Measurements from ENCODE around the gene DOCK1. TPM values are rescaled to one million over a fixed set of nuclear protein-coding genes. Genes with fewer than 3 reads are reported as not detected.

DOCK1 gene
- total RNA-seq, 2 experiments from 2014 or later = 0.05 TPM; not detected in 1

DNA sequence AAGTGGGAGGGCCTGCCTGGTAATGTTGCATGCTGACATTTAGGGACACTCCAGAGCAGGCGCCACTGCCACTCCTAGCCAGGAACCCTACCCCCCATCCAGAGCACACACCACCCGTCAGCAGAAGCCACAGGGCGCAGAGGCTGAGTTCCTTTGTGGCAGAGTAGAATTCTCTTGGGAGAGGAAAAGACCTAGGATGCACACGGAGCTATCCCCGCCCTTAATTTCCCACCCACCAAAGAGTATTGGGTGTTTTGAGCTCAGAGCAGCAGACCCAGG is 291.9 kb downstream of the DOCK1 start:
- DNase-seq = no peak
- Mint-ChIP-seq H3K9me3 (no peaks in the 10 kb centered on the region), H3K4me3 (no peak overlapping the region), H3K4me1 (no peaks in the 10 kb centered on the region), H3K27ac (no peak overlapping the region), H3K27me3 (peaks cover 44% of the 10 kb centered on the region), H3K36me3 (ENCODE audit: low read depth) (no peaks in the 10 kb centered on the region)
- ChIA-PET CTCF (no interaction called here), POLR2A (no interaction called here)

- no peak for DNase-seq
- Mint-ChIP-seq H3K4me3 (no peak overlapping the region), H3K27ac (no peak overlapping the region), H3K27me3 (peaks cover 39% of the 10 kb centered on the region), H3K4me1 (no peaks in the 10 kb centered on the region), H3K9me3 (no peaks in the 10 kb centered on the region), H3K36me3 (ENCODE audit: low read depth) (no peaks in the 10 kb centered on the region)
- POLR2A ChIA-PET = no interaction called here
- CTCF ChIA-PET = no interaction called here
Measured at GRCh38 chr10:127198307-127198706, 293.1 kb downstream of the DOCK1 start.

DNA sequence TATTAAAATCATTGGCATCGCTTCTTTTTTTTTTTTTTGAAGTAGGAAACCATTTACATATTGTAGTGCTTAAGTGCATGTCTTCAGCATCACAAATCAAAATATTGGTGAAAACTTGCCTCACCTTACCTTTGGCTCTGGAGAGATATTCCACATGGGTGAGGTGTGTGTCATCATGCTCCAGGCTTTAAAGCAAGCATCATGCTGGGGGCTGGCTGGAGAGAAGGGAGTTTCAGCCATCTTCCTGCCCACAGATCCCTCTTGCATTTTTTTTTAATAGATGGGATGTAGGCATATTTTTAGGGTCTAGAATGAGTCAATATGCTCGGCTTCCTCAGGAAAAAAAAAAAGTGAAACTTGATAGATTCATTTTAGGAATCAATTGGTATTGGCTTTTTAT is 293.5 kb downstream of the DOCK1 start:
- Mint-ChIP-seq H3K36me3 (ENCODE audit: low read depth) (no peaks in the 10 kb centered on the region), H3K4me3 (no peak overlapping the region), H3K27me3 (peaks cover 34% of the 10 kb centered on the region), H3K9me3 (no peaks in the 10 kb centered on the region), H3K27ac (no peak overlapping the region), H3K4me1 (no peaks in the 10 kb centered on the region)
- DNase-seq = no peak
- POLR2A ChIA-PET = no interaction called here
- CTCF ChIA-PET = interaction anchor here (0.6 kb wide), 1 partner anchor 57 kb away, joined by 4 read pairs; no protein-coding TSS in a partner anchor

DNA sequence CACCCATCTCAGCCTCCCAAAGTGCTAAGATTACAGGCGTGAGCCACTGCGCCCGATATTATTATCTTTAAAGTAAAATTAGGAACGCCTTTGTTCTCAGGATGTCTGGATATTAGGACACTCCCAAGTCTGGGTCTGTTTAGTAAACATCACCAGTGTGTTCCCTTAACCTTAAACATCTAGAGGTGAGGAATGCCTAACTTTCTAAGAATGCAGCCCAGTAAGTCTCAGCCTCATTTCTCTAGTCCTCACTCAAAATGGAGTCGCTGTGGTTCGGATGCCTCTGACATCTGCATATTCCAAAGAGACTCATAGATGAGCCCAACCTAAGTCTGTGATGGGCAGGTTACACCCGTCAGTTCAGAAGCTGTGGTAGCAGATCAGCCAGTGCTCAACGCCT is 295.4 kb downstream of the DOCK1 start:
- CTCF ChIA-PET = no interaction called here
- Mint-ChIP-seq H3K4me3 (no peak overlapping the region), H3K9me3 (no peaks in the 10 kb centered on the region), H3K27ac (no peak overlapping the region), H3K4me1 (no peaks in the 10 kb centered on the region), H3K27me3 (peaks cover 19% of the 10 kb centered on the region), H3K36me3 (ENCODE audit: low read depth) (no peaks in the 10 kb centered on the region)
- POLR2A ChIA-PET = no interaction called here
- no peak for DNase-seq

GRCh38 chr10:127203067-127203466 is 297.8 kb downstream of the DOCK1 start:
- CTCF ChIA-PET = interaction anchor here (0.6 kb wide), 1 partner anchor 59 kb away, joined by 3 read pairs; no protein-coding TSS in a partner anchor
- H3K27ac Mint-ChIP-seq = no peak overlapping the region
- H3K36me3 Mint-ChIP-seq (ENCODE audit: low read depth) = no peaks in the 10 kb centered on the region
- POLR2A ChIA-PET = no interaction called here
- H3K27me3 Mint-ChIP-seq = peaks cover 7% of the 10 kb centered on the region
- DNase-seq = no peak
- no peaks in the 10 kb centered on the region for H3K9me3 Mint-ChIP-seq
- no peaks in the 10 kb centered on the region for H3K4me1 Mint-ChIP-seq
- no peak overlapping the region for H3K4me3 Mint-ChIP-seq

DNA sequence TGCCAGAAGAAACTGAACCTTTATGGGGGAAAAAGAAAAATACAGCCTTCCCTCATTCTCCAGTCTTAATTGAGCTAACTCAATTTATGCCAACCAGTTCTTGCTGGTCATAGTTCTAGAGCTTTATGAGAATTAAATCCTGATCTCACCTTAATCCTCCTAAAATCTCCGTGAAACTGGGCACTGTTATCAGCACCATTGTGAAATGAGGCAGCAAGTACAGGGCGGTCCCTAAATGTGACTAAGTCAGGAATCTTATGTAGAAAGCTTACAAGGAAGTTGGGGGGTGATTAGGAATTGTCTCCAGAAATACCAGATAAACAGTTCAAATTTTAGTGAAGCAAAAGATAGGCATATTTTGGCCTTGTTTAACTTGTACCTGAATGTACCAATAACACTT is 301.9 kb downstream of the DOCK1 start:
- DNase-seq = no peak
- no peaks in the 10 kb centered on the region for H3K27me3 Mint-ChIP-seq
- ChIA-PET POLR2A (no interaction called here), CTCF (no interaction called here)
- H3K27ac Mint-ChIP-seq = no peak overlapping the region
- H3K9me3 Mint-ChIP-seq = no peaks in the 10 kb centered on the region
- H3K4me1 Mint-ChIP-seq = no peaks in the 10 kb centered on the region
- no peak overlapping the region for H3K4me3 Mint-ChIP-seq
- H3K36me3 Mint-ChIP-seq (ENCODE audit: low read depth) = no peaks in the 10 kb centered on the region

DNA sequence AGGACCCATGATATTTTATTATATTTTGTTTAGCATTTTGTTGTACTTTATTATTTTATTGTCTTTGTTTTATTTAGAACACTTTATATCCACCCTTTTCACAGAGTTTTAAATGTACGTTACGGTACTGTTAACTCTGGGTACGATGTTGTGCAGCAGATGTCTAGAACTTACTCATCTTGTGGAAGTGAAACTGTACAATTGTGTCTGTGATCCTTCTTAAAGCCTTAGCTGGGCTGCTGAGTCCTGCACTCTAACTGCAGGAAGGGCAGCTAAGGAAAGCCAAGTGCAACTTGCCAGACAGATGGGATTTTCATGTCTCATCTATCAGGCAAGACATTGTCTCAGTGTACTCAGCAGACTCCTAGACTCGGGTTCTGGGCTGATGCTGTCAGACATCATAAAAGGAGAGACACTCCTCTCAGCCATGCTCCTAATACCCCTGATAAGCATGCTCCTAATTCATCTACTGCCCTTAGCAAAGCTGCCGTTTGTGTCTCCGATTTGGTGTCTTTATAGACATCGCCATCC is 305.8 kb downstream of the DOCK1 start:
- Mint-ChIP-seq H3K4me1 (no peaks in the 10 kb centered on the region), H3K27ac (no peak overlapping the region), H3K27me3 (no peaks in the 10 kb centered on the region), H3K4me3 (no peak overlapping the region), H3K36me3 (ENCODE audit: low read depth) (no peaks in the 10 kb centered on the region), H3K9me3 (no peaks in the 10 kb centered on the region)
- ChIA-PET CTCF (no interaction called here), POLR2A (no interaction called here)
- no peak for DNase-seq

DNA sequence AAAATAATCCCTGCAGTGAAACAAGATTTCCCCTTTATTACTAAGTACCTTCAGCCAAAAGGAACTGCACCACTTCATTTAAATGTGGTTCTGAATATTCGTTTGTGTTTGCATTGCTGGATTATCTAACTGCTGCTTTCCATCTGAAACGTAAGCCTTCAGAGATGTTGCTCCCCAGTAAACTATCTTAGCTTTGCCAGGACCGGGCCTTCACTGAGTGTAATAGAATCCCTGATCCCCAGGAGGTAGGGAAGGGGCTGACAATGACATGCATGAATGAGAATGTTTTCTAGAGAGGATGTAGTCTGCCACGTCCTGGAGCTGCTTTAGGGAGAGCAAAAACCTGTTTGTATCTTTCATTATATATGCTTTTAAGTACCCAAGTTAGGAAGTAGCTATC is 310.6 kb downstream of the DOCK1 start:
- ChIA-PET POLR2A (no interaction called here), CTCF (no interaction called here)
- no peaks in the 10 kb centered on the region for H3K4me1 Mint-ChIP-seq
- DNase-seq = no peak
- H3K36me3 Mint-ChIP-seq (ENCODE audit: low read depth) = no peaks in the 10 kb centered on the region
- H3K27ac Mint-ChIP-seq = no peak overlapping the region
- no peak overlapping the region for H3K4me3 Mint-ChIP-seq
- no peaks in the 10 kb centered on the region for H3K9me3 Mint-ChIP-seq
- no peaks in the 10 kb centered on the region for H3K27me3 Mint-ChIP-seq

DNA sequence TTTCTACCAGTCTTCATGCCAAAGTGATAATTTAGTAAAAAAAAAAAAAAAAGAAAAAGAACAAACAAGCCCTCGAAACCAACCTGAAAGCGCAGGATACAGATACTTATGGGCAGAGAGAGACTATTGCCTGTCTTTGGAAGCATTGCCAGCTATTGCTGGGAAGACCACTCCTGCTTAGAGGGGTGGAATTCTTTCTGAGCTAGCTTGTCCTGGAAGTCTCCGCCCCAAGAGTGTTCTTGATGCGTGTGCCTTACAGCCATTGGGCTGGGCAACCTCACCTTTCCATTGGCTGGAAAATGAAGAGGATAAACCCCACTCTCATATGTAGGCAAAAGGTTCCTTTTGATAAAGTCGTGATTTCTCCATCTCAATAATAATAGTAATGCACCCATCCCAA is 311.0 kb downstream of the DOCK1 start:
- no peaks in the 10 kb centered on the region for H3K9me3 Mint-ChIP-seq
- H3K27me3 Mint-ChIP-seq = no peaks in the 10 kb centered on the region
- no peaks in the 10 kb centered on the region for H3K4me1 Mint-ChIP-seq
- ChIA-PET POLR2A (no interaction called here), CTCF (no interaction called here)
- H3K4me3 Mint-ChIP-seq = no peak overlapping the region
- H3K36me3 Mint-ChIP-seq (ENCODE audit: low read depth) = no peaks in the 10 kb centered on the region
- DNase-seq = no peak
- no peak overlapping the region for H3K27ac Mint-ChIP-seq

DNA sequence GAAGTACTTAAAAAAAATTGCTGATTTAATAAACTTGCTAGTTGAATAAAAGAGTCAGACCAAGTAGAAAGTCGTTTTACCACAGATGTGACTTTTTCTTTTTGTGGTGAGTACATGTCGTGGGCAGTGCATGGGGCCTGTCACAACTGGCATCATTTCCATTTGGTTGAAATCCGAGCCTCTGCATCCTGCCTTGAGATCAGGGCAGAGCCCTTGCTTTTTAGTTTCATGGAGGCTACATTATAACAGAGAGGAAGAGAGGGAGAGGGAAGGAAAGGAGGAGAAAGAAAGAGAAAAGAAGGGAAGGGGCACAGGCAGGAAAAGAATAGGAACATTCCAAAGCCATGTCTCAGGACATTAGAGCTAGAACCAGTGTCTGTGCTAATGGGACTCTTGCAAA is 311.6 kb downstream of the DOCK1 start:
- no peak overlapping the region for H3K27ac Mint-ChIP-seq
- no peak for DNase-seq
- H3K9me3 Mint-ChIP-seq = no peaks in the 10 kb centered on the region
- POLR2A ChIA-PET = no interaction called here
- CTCF ChIA-PET = interaction anchor here (0.8 kb wide), 1 partner anchor 69 kb away, joined by 3 read pairs; no protein-coding TSS in a partner anchor
- no peaks in the 10 kb centered on the region for H3K36me3 Mint-ChIP-seq (ENCODE audit: low read depth)
- H3K4me3 Mint-ChIP-seq = no peak overlapping the region
- H3K4me1 Mint-ChIP-seq = no peaks in the 10 kb centered on the region
- no peaks in the 10 kb centered on the region for H3K27me3 Mint-ChIP-seq

DNA sequence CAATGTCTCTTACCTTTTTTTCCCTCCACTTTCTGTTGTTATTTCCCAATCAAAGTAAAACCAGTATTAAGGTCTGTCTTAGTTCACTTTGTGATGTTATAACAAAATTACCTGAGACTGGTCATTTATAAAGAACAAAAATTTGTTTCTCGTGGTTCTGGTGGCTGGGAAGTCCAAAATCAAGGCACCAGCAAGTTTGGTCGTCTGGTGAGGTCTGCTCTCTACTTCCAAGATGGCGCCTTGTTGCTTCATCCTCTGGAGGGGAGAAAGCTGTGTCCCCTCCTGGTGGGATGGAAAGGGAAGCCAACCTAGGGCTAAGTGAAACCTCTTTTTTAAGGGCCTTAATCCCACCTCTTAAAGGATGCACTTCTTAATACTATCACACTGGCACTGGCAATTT is 313.4 kb downstream of the DOCK1 start:
- POLR2A ChIA-PET = no interaction called here
- no peak overlapping the region for H3K27ac Mint-ChIP-seq
- H3K9me3 Mint-ChIP-seq = no peaks in the 10 kb centered on the region
- no peaks in the 10 kb centered on the region for H3K36me3 Mint-ChIP-seq (ENCODE audit: low read depth)
- H3K27me3 Mint-ChIP-seq = no peaks in the 10 kb centered on the region
- no peaks in the 10 kb centered on the region for H3K4me1 Mint-ChIP-seq
- CTCF ChIA-PET = no interaction called here
- no peak for DNase-seq
- no peak overlapping the region for H3K4me3 Mint-ChIP-seq

GRCh38 chr10:127221281-127221680 is 316.1 kb downstream of the DOCK1 start:
- POLR2A ChIA-PET = no interaction called here
- no peak for DNase-seq
- CTCF ChIA-PET = no interaction called here
- no peaks in the 10 kb centered on the region for H3K4me1 Mint-ChIP-seq
- no peaks in the 10 kb centered on the region for H3K36me3 Mint-ChIP-seq (ENCODE audit: low read depth)
- H3K9me3 Mint-ChIP-seq = no peaks in the 10 kb centered on the region
- H3K27me3 Mint-ChIP-seq = no peaks in the 10 kb centered on the region
- no peak overlapping the region for H3K27ac Mint-ChIP-seq
- no peak overlapping the region for H3K4me3 Mint-ChIP-seq

- H3K36me3 Mint-ChIP-seq (ENCODE audit: low read depth) = no peaks in the 10 kb centered on the region
- H3K4me3 Mint-ChIP-seq = no peak overlapping the region
- peaks cover 6% of the 10 kb centered on the region for H3K27me3 Mint-ChIP-seq
- no peak for DNase-seq
- POLR2A ChIA-PET = no interaction called here
- CTCF ChIA-PET = no interaction called here
- H3K9me3 Mint-ChIP-seq = no peaks in the 10 kb centered on the region
- H3K27ac Mint-ChIP-seq = no peak overlapping the region
- no peaks in the 10 kb centered on the region for H3K4me1 Mint-ChIP-seq
Measured at GRCh38 chr10:127227027-127227426, 321.8 kb downstream of the DOCK1 start.

GRCh38 chr10:127227663-127228062 is 322.4 kb downstream of the DOCK1 start:
- DNase-seq = no peak
- no peak overlapping the region for H3K27ac Mint-ChIP-seq
- ChIA-PET CTCF (no interaction called here), POLR2A (no interaction called here)
- H3K4me1 Mint-ChIP-seq = no peaks in the 10 kb centered on the region
- H3K27me3 Mint-ChIP-seq = peaks cover 6% of the 10 kb centered on the region
- no peaks in the 10 kb centered on the region for H3K36me3 Mint-ChIP-seq (ENCODE audit: low read depth)
- H3K4me3 Mint-ChIP-seq = no peak overlapping the region
- no peaks in the 10 kb centered on the region for H3K9me3 Mint-ChIP-seq

All from activated CD4-positive, alpha-beta T cell treated with anti-CD3 and anti-CD28 coated beads, Interleukin-2, amount 10 ng/mL, durations not matched to agents 7 days and 5 days (primary cell).